Epithelial cell of prostate (primary cell): ENCODE measurements around the gene CHCHD1.
A peak's percentile ranks its signal among the peaks of the same experiment; 100 is the strongest.
"Not testable (repeated sequence)": the region's sequence is repeated elsewhere in the genome, so short reads cannot be mapped to it uniquely, and the experiment has no call there.

Experiments used
- DNase-seq: peaks from one replicate; pipeline ENCODE4 v3.0.0-alpha.2; 2011; ENCODE audit warnings: low read depth, low spot score
- H3K27ac ChIP-seq: fragments of 450-650 bp; 2 replicates; pipeline ENCODE4 v1.5.1; 2017; ENCODE audit warnings: mild to moderate bottlenecking

The CHCHD1 gene

DNA sequence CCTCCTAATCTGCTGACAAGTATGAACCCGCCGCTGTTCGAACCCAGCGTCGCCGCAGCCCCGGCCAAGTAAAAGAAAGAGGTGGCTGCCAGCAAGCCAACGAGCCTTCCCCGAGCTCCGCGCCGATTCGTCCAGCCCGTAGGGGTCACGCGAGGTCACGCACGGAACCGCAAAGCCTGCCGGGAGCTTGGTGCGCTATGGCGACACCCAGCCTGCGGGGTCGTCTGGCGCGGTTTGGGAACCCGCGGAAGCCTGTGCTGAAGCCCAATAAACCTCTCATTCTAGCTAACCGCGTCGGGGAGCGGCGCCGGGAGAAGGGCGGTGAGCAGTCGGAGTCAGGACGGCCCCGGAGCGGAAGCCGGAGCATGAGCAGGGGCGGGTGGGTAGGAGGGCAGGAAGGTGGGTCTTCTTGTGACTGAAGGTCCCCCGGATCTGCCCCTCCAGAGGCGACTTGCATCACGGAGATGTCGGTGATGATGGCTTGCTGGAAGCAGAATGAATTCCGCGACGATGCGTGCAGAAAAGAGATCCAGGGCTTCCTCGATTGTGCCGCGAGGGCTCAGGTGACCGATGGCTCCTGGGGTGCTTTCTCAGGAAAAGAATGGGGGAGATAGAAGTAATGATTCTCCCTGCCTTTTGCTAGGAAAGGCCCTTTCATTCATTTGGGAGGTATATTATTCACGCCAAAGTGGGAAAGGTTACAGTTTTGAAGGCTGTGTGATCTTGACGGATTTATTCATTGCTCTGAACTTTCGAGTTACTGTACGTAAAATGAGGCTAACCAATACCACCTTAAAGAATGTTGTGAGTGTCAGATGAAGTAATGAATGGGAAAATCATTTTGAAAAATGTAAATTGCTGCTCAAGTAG, at the start of gene CHCHD1:
CHCHD1 (plus strand) TSS at position 170 of the 870 bp plus-strand sequence; CDS start at position 198, 28 bp downstream.
- peak; percentile 16 for DNase-seq
- H3K27ac ChIP-seq: peak within 1 kb of the TSS; percentile 75

DNA sequence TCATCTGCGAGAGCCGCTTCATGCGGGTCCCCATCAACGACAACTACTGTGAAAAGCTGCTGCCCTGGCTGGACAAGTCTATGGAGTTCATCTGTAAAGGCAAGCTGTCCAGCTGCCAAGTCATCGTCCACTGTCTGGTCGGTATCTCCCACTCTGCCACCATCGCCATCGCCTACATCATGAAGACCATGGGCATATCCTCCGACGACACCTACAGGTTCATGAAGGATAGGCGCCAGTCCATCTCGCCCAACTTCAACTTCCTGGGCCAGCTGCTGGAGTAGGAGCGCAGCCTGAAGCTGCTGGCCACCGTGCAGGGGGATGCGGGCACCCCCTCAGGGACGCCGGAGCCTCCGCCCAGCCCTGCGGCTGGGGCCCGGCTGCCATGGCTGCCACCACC, 49.4 kb upstream of the CHCHD1 start:
- no peak overlapping the region for H3K27ac ChIP-seq
- DNase-seq: no peak

DNA sequence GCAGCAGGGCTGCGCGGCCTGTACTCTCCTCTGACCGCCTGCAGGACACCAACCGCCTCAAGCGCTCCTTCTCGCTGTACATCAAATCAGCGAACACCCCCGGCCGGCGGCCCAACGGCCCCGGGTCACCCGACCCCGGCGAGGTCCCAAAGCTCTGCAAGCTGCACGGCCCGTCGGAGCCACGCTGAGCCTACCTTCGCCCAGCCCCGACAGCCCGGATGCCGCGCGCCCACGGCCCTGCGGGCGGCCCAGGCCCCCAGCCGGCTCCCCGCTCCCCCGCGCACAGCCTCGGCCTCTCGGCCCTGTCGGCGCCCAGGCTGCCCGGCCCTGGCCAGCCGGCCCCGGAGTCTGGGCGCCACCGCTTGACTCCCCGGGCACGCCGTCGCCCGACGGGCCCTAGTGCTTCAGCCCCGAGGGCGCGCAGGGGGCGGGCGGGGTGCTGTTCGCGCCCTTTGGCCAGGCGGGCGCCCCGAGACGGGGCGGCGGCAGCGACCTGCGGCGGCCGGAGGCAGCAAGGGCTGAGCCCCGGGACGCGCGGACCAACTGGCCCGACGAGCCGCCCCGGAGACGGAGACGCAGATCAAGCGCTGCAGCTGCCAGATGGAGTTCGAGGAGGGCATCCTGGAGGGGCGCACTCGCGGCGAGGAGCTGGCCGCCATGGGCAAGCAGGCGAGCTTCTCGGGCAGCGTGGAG, 48.8 kb upstream of the CHCHD1 start:
- H3K27ac ChIP-seq: no peak overlapping the region
- no peak for DNase-seq

DNA sequence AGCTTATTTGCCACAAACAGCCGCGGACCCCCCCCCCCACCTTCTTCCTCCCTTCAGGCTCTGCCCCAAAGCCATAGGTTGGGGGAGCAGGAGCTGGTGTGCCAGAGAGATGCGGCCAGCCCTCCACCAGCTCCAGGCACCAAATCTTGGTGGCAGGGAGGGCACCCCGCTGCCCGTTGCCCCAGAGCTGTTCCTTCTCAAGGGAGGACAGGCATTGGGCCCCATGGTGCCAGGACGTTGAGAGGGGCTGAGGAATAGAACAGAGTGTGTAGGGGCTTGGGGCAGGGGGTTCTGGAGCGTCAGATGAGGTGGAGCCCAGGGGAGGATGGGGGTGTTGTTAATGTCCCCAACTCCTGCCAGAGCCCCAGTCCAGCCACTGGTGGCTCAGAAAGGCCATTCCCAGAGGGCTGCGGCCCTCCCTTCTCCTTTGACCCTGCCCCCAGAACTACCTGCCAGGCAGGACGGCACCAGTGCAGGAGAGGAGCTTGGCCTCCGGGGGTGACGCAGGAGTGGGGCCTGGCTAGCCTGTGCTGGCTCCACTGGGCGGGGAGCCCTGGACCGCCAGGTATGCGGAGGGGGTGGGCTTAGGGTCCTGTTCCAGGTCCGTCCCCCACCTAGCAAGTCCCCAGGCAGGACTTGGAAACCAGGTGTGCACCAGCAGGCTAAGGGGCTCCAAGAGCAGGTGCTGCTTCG, 47.7 kb upstream of the CHCHD1 start:
- no peak for DNase-seq
- H3K27ac ChIP-seq: no peak overlapping the region

DNA sequence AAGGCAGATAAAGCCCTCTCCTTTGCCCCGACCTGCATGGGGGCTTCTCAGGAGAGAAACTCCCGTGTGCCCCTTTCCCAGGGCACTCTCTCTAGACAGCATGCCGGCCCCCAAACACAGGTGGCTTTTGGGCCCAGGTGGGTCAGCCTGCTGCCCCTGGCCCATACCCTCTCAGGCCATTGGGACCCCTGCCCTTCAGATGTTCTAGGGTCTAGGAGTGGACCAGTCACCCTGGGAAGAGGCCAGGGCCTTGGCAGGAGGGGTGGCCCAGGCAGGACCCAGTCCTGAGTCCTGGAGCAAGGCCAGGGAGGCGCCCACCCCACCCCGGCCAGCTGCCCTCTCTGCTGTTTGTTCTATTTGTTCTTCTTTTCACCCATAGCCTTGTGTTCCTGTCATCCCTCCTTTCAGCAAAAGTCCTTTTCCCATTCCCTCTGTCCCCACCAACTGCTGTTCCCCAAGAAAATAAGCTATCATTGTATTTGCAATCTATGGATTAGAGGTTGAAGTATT, 47.0 kb upstream of the CHCHD1 start:
- no peak overlapping the region for H3K27ac ChIP-seq
- DNase-seq: no peak

DNA sequence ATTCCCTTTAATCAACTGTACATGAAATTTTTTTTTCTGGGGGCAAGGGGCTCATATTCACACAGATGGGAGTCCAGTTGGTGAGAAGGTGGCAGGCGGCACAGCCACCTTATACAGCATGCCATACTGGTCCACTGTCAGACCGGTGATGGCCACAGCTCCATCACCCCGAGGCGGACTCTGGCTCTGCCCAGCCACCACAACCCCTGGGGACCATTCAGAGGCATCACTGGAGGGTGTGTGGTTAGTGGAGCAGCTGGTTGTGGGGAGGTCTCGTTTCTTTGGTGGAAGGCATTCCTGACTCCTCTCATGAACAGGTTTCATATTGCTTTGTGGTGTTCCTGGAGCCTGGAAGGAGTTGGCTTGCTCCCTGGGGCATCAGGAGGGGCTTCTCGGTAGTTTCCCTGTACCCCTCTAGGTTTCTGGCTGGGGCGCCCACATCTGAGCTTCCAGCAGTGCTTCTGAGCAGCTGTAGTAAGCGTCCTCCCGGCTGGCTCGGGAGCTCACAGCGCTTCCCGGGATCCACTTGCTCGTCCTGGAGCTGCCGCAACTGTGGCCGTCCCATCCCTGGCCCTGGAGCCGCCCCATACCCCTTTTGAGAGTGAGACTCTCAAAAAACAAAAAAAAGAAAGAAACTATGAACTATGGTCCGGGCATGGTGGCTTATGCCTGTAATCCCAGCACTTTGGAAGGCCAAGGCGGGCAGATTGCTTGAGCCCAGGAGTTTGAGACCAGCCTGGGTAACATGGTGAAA, 41.2 kb upstream of the CHCHD1 start:
- DNase-seq: not testable (repeated sequence)
- peak overlapping the region; percentile 93 for H3K27ac ChIP-seq

DNA sequence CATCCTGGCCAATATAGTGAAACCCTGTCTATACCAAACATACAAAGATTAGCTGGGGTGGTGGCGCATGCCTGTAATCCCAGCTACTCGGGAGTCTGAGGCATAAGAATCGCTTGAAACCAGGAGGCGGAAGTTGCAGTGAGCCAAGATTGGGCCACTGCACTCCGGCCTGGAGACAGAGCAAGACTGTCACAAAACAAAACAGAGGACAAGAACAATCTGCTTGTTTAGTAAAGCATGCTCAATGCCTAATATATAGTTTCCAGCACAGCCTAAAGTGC, 39.5 kb upstream of the CHCHD1 start:
- peak overlapping the region; percentile 93 for H3K27ac ChIP-seq
- no peak for DNase-seq

DNA sequence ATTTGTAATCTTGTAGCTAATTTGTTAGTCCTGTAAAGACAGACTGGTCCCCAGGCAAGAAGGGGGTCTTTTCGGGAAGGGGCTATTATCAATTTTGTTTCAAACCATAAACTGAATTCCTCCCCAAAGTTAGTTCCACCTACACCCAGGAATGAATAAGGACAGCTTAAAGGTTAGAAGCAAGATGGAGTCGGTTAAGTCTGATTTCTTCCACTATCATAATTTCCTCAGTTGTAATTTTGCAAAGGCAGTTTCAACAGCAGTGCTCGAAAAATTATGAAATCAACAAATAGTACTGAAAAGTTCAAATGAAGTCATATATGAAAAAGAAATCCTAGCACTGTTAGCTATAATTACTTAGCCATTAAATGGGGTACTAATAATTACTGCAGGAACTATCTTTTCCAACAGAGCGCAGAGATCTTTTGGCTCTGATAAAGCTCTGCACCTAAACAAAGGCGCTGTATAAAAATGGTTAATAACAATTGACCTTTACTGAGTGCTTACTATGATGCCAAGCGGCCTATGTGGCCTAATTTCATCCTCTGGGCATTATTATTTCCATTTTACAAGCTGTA, 38.4 kb upstream of the CHCHD1 start:
- DNase-seq: no peak
- peak overlapping the region; percentile 93 for H3K27ac ChIP-seq

DNA sequence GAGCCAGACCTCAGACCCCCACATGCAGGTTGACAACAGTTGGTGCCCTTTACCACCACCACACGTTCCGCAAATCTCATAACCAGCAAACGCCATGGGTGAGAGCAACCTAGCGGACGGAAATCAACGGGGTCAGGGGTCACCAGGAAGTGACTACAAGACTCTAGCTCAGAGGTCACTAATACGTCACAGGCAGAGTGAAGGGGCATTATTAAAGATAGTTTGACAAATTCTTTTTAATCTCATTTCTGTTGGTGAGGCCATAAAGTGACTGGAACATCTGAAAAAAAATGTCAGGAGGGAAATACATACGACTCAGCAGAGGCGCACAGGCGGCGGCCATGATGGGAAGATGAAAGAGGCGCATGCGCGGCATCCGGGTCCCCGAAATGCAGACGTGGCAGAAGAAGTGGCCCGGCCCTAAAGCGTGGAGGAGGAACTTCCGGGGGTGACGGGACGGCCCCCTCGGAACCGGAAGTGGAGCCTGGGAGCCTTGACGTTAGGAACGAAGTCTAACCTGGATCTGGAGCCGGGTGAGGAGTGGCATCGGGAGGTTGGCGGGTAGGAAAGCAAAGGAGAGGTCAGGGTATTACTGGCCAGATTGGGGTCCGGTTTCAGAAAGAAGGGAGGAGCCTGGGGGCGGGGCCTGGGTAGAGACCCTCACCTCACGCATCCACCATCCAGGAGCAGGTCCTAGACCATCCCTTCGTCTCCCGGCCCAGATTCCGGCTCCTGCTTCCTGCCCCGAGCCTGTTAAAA, 37.8 kb upstream of the CHCHD1 start, which contains the start of gene SEC24C:
SEC24C (plus strand) TSS at position 468 of the 759 bp plus-strand sequence. CDS start 2,461 bp downstream, outside the sequence.
- peak; percentile 65 for DNase-seq
- H3K27ac ChIP-seq: peak within 1 kb of the TSS; percentile 93

DNA sequence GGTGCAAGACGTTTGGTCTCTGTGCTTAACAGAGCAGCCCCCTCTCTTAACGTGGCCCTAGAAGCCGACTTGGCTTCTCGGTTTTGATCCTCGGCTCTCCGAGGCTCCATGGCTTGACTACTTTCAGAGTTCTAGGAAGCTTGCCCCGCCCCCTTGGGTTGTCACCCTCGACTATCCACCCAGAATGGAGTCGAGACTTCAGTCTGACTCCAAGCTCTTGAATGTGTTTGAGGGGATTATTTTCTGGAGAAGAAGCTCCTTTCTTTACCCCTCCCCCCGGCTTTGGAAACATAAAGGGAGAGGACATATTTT, 37.2 kb upstream of the CHCHD1 start:
- no peak for DNase-seq
- peak overlapping the region; percentile 93 for H3K27ac ChIP-seq

DNA sequence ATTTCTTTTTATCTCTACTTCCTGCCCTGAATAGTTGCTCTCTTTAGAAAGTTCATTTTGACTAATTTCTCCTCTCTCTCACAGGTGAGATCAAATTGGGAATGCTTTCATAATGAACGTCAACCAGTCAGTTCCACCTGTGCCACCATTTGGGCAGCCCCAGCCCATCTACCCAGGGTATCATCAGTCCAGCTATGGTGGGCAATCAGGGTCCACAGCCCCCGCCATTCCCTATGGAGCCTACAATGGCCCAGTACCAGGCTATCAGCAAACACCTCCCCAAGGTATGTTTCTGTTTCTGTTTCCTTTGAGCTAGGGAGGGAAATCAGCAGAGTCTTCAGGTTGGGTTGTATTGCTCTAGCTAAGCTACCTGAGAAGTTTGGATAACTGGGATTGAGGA, 35.1 kb upstream of the CHCHD1 start:
- no peak overlapping the region for H3K27ac ChIP-seq
- DNase-seq: no peak

DNA sequence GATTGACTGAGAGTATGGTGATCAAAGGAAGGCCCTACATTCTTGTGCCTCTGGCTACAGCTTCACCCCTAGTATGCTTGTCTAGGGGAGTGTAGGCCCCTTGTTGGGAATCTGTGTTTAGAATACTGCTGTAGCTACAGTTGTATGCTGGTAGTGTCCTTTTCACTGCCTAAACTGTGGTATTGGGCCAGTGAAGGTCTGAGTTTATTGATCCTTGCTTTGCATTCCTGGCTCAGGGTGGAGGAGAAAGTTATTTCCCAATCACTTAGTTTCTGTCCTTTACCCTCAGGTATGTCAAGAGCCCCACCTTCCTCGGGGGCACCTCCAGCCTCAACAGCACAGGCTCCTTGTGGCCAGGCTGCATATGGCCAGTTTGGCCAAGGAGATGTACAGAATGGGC, 31.0 kb upstream of the CHCHD1 start:
- H3K27ac ChIP-seq: no peak overlapping the region
- no peak for DNase-seq

DNA sequence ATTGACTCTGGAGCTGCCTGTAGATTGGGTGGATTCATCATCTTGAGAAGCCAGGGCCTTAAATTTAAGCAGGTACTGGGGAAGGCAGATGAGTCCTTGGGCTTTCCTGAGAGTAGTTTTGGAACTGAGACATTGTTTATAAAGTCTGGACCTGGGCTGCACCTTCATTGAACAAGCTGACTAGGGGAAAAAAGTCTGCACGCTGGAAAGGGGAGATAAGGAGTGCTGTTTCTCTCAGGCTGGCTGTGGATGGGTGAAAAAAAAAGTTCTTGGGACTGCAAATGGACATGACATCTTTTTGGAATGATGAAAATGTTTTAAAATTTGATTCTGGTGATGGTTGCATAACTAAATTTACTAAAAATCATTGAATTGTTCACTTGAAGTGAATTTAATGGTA, 25.7 kb upstream of the CHCHD1 start:
- no peak for DNase-seq

DNA sequence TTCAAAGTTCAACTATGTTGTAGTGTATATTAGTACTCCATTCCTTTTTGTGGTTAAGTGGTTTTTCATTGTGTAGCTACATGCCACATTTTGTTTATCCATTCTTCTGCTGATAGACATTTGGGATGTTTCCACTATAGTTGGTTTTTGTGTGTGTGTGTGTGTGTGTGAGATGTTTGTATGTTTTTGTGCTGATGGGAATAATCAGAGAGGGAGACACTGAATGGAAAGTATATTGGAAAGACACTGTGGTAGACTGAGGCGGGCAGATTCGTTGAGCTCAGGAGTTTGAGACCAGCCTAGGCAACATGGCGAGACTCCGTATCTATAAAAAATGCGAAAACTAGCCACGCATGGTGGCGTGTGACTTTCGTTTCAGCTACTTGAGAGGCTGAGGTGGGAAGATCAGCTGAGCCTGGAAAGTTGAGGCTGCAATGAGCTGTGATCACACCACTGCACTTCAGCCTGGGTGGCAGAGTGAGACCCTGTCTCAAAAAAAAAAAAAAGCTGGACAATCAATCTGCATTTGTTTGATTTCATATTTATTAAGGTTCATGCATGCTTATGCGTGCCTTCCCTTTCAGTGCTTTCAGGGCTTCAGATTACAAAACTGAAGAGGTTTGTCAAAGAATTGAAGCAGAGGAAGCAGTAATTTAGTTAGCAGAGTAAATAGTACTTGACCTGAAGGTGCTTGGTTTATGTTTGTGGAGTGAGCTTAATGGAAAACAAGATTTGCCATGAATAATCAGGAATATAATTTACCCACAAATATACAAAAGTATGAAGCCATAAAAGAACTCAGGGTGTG, 22.9 kb upstream of the CHCHD1 start:
- peak overlapping the region; percentile 4 for H3K27ac ChIP-seq

More for the DNA sequence above, 25.7 kb upstream of the CHCHD1 start:
- peak overlapping the region; percentile 18 for H3K27ac ChIP-seq

DNA sequence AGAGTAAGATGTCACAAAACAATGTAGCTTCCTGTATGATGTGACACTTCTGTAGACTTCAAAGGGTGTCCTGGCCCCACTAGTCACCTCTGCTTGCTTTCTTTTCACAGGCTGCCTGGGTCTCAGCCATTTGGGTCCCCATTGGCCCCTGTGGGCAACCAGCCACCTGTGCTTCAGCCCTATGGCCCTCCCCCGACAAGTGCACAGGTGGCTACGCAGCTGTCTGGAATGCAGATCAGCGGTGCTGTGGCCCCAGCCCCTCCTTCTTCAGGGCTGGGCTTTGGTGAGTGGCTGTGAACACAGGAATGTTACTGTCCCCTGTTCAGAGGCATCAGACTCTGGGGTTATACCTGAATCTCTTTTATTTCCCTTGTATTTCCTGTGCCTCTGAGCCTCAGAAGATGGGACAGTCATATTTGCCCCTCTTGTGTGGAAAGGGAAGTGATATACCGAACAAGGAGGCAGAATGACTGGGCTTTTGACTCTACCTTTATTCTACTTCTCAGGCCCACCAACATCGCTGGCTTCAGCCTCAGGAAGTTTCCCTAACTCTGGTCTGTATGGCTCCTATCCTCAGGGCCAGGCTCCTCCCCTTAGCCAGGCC, 22.2 kb upstream of the CHCHD1 start:
- H3K27ac ChIP-seq: peak overlapping the region; percentile 4
- DNase-seq: no peak

More for the DNA sequence above, 22.9 kb upstream of the CHCHD1 start:
- no peak for DNase-seq

DNA sequence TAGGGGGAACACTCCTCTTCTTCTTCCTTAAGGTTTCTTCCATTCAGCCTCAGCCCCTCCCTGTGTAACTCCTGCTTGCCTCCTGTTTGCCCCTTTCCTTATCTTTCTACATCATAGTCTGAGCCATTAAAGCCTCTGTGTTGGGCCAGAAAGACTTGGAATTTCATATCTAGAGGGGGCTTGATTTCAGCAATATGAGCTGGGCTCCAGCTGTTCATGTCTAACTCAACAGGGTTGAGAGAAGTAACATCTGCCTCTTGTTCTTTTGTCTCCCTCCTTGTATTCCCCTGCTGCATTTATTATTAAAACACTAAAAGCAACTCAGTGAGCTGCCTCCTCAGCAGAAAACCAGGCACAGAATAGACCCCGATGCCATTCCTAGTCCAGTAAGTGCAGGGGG, 20.1 kb upstream of the CHCHD1 start:
- peak overlapping the region; percentile 82 for H3K27ac ChIP-seq
- no peak for DNase-seq

DNA sequence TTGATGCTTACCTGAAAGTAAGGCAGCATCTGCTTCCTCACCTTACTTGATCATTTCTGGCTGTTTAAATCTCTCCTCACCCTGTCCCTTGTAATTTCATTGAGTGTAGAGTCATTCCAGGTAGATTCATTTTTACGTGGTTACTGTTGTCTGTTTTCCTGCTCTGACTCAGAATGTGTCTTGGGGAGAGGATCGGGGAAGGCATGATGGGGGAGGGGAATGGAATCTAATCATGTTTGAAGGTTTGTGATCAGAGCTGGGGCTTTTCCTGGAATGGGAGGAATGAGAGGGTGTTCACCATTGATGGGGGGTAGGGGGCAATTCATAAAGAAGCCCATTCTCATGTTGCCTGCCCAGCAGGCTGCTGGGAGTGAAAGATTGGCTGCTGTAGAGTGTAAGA, 18.9 kb upstream of the CHCHD1 start:
- peak overlapping the region; percentile 82 for H3K27ac ChIP-seq
- DNase-seq: peak; percentile 53

DNA sequence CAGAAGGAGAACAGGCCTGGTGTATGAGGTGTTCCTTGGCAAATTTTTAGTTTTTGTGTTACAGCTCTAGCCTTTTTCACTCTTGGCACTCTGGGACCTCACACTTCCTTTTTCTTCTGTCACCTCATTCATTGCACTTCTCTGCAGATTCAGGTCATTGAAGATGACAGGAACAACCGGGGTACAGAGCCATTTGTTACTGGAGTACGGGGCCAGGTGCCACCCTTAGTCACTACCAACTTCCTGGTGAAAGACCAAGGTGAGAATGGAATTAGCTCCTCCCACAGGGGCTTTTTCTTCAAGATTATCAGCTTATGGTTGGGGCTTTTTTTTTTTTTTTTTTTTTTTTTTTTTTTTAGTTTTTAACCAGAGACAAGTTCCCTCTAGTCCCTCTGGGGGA, 18.5 kb upstream of the CHCHD1 start:
- no peak for DNase-seq
- H3K27ac ChIP-seq: peak overlapping the region; percentile 82
